ENCODE measurements around the gene TCTN1.
A peak's percentile ranks its signal among the peaks of the same experiment; 100 is the strongest.

TCTN1 gene

GRCh38 chr12:110689281-110690126 is 75.6 kb downstream of the TCTN1 start:
- H3K27ac ChIP-seq: no peak overlapping the region
- TF ChIP-seq ZFX (IDR thresholded peaks at IDR 0.05) (no peak), CTCF (conservative IDR thresholded peaks at IDR 0.05) (no peak)

DNA sequence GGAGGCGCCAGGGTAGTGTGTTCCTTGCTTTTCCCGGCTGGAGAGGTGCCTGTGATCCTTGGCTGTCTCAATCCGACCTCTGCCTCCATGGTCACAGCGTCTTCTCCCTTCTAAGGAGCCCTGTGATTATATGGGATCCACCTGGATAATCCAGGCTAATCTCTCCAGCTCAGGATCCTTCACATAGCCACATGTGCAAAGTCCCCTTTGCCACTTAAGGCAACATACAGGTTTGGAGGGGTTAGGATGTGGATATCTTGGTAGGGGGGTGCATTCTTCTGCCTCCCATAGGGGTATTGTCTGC is 76.2 kb downstream of the TCTN1 start:
- TF ChIP-seq ZFX (IDR thresholded peaks at IDR 0.05): no peak
- TF ChIP-seq CTCF (conservative IDR thresholded peaks at IDR 0.05): no peak
- H3K27ac ChIP-seq: no peak overlapping the region

- H3K27ac ChIP-seq: no peak overlapping the region
- TF ChIP-seq ZFX (IDR thresholded peaks at IDR 0.05) (no peak), CTCF (conservative IDR thresholded peaks at IDR 0.05) (no peak)
These were observed 79.8 kb downstream of the TCTN1 start for GRCh38 chr12:110693731-110694130.

DNA sequence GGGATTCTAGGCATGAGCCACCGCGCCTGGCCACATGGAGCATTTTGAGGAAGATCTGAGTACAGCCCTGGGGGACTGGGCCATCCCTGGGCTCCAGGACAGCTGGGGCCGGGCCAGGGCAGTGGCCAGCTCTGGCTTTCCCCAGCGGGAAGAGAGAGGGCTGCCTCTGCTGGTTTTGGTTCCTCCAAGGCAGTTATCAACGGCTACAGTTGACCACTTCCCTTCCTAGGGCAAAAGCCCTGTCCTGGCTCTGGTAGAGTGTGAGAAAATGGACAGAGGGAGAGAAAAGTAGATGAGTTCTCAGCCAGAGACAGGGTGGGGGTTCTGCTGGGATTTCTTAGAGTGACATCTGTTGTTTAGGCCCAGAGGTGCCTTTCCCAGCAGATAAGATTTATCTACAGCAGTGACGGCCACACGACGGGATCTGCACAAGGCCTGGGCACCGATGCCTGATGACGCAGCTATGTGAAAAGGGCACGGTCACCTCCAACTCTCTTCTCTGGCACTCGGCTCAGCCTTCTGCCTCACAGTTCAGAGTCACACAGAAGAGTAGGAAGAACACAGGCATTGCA is 80.5 kb downstream of the TCTN1 start:
- no peak for TF ChIP-seq ZFX (IDR thresholded peaks at IDR 0.05)
- no peak for TF ChIP-seq CTCF (conservative IDR thresholded peaks at IDR 0.05)
- H3K27ac ChIP-seq: no peak overlapping the region

DNA sequence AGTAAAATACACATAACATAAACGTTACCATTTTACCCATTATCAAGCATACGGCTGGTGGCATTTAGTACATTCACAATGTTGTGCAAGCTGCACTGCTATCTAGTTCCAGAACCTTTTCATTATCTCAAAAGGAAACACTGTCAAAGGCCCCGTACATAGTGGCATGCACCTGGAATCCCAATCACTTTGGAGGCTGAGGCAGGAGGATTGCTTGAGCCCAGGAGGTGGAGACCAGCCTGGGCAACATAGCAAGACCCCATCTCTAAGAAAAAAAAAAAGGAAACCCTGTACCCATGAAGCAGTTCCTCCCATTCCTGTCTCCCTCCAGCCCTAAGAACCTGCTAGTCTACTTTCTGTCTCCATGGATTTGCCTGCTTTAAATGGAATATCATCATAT is 82.4 kb downstream of the TCTN1 start:
- H3K27ac ChIP-seq: no peak overlapping the region
- TF ChIP-seq CTCF (conservative IDR thresholded peaks at IDR 0.05) (no peak), ZFX (IDR thresholded peaks at IDR 0.05) (no peak)

- TF ChIP-seq ZFX (IDR thresholded peaks at IDR 0.05) (no peak), CTCF (conservative IDR thresholded peaks at IDR 0.05) (no peak)
- no peak overlapping the region for H3K27ac ChIP-seq
These were observed 83.3 kb downstream of the TCTN1 start for GRCh38 chr12:110697236-110697635.

- no peak overlapping the region; the same call in 1 of the 2 replicates for H3K27ac ChIP-seq
- TF ChIP-seq CTCF (conservative IDR thresholded peaks at IDR 0.05) (peak; percentile 77), ZFX (IDR thresholded peaks at IDR 0.05) (no peak)
These were observed 84.4 kb downstream of the TCTN1 start for GRCh38 chr12:110698171-110698902.
